Activated CD4-positive, alpha-beta T cell treated with anti-CD3 and anti-CD28 coated beads, Interleukin-2, amount 50 U/mL, for 24 hours (primary cell): Measurements from ENCODE around the gene TBCK.
"Not testable (repeated sequence)": the region's sequence is repeated elsewhere in the genome, so short reads cannot be mapped to it uniquely, and the experiment has no call there.

Experiments used
- DNase-seq, 2 donors: peaks; one replicate each; pipeline ENCODE4 v3.0.0-alpha.2; 2020; ENCODE audit warnings: low read depth in 1 of 2, low spot score in 1 of 2

The TBCK gene

GRCh38 chr4:106132045-106132444, 184.0 kb downstream of the TBCK start:
- no peak for DNase-seq

DNA sequence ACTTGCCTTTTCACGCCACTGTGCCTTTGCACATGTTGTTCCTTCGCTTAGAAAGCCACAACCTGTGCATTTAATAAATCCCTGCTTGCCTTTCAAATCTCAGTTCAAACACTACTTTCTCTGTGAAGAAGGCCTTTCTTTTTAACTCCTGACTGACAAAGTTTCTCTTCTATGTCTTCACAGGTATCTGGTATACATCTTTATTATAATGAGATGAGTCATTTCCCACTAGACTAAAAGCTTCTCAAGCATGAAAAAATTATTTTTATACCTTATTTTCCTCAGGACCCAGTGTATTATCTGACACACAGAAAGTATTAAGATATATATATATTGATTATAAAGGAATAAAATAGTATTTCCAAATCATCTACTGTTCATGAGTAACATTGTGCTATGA, 189.9 kb downstream of the TBCK start:
- no peak for DNase-seq

DNA sequence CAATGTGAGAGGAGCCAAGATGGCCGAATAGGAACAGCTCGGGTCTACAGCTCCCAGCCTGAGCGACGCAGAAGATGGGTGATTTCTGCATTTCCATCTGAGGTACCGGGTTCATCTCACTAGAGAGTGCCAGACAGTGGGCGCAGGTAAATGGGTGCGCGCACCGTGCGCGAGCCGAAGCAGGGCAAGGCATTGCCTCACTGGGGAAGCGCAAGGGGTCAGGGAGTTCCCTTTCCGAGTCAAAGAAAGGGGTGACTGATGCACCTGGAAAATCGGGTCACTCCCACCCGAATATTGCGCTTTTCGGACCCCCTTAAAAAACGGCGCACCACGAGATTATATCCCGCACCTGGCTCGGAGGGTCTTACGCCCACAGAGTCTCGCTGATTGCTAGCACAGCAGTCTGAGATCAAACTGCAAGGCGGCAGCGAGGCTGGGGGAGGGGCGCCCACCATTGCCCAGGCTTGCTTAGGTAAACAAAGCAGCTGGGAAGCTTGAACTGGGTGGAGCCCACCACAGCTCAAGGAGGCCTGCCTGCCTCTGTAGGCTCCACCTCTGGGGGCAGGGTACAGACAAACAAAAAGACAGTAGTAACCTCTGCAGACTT, 196.0 kb downstream of the TBCK start:
- DNase-seq, result not testable (repeated sequence)

DNA sequence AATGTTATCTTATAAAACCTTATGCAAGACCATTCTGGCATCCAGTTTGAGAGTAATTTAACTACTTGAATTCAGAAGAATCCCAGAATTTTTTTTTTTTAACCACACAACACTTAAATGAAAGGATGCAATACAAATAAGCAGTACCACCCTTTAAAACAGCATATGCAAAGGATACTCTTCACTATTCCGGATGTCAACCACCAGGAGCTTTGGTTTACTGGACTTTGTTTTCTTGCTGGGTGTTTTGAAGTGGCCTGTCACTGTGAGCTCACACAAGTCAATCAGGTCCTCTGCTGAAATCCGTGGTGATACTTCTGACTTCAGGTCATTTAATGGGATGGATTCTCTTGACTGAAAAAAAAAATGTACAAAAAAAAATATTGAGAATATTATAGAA, 200.0 kb downstream of the TBCK start:
- no peak for DNase-seq

GRCh38 chr4:106114270-106114669, 201.7 kb downstream of the TBCK start:
- no peak for DNase-seq

- not testable (repeated sequence) for DNase-seq
These were observed 204.1 kb downstream of the TBCK start for GRCh38 chr4:106111778-106112469.

GRCh38 chr4:106109929-106110328, 206.1 kb downstream of the TBCK start:
- DNase-seq, result no peak

GRCh38 chr4:106105697-106106096, 210.3 kb downstream of the TBCK start:
- no peak for DNase-seq

- DNase-seq, result no peak
These were observed 211.7 kb downstream of the TBCK start for GRCh38 chr4:106104276-106104675.

DNA sequence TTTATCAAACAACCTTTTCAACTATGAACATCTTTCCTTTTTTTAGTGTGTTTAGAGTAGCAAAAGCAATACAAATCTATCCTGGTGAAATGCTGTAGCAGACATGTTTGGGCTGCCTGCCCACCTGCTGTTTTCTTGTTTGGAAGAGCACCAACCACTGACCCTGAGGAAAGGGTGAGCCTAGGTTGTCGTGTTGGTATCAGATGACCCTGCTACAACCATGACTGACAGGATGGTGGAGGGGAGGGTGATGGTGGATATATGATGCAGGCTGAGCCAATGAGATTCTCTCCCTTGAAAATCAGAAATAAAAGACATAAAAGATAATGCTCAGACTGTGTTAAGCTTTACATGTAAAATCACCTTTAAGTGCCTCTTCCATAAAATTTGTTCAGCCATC, 219.6 kb downstream of the TBCK start:
- no peak for DNase-seq

GRCh38 chr4:106095408-106095807, 220.6 kb downstream of the TBCK start:
- DNase-seq, result no peak

DNA sequence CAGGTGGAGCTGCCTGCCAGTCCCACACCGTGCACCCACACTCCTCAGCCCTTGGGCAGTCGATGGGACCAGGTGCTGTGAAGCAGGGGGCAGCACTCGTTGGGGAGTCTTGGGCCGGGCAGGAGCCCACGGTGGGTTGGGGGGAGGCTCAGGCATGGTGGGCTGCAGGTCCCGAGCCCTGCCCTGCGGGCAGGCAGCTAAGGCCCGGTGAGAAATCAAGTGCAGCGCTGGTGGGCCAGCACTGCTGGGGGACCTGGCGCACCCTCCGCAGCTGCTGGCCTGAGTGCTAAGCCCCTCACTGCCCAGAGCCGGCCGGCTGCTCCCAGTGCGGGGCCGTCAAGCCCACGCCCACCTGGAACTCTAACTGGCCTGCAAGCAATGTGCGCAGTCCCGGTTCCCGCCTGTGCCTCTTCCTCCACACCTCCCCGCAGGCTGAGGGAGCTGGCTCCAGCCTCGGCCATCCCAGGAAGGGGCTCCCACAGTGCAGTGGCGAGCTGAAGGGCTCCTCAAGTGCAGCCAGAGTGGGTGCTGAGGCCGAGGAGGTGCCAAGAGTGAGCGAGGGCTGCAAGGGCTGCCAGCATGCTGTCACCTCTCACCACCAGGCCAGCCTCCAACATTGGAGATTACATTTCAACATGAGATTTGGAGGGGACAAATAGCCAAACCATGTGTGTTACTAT, 223.5 kb downstream of the TBCK start:
- DNase-seq, result no peak

- DNase-seq, result no peak
These were observed 225.2 kb downstream of the TBCK start for GRCh38 chr4:106090826-106091225.

DNA sequence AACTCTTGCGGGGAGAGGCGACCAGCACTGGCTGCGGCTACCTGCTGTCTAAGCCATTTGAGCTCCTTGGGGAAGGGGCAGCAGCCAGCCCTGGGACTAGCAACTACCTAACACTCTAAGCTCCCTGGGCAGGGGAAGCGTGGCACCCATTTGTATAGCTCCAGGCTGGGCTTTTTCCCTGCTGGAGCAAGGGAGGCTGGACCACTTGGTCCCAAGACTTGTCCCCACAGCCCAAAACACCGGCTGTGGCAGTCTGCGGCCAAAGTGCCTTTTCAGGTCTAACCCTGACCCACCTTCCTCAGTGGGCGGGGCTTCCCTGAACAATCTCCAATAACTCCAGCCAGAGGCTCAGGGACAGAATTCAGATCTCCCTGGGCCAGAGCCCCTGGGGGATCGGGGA, 232.9 kb downstream of the TBCK start:
- DNase-seq, result no peak

GRCh38 chr4:106080376-106080775, 235.6 kb downstream of the TBCK start:
- no peak for DNase-seq

- no peak for DNase-seq
These were observed 236.4 kb downstream of the TBCK start for GRCh38 chr4:106079616-106080015.

DNA sequence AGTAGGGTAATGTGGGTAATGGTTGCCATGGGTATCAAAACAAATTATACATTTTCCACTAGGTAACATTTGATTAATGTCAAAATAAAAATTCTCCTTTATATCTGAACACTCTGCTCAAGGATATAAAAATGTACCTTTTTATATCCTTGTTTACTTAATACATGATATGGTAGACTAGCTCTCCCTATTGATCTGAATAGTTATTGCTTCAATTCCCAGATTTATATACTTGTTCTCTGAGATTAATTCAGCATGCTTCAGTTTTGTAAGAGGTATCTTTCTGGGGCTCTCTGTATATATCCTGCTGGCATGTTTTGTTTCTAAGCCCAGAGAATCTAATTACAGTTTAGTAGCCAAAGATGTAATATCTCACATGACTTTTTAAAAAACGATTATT, 251.0 kb downstream of the TBCK start:
- no peak for DNase-seq

- no peak for DNase-seq
These were observed 253.0 kb downstream of the TBCK start for GRCh38 chr4:106063009-106063408.

- no peak for DNase-seq
These were observed 253.5 kb downstream of the TBCK start for GRCh38 chr4:106062452-106062875.

DNA sequence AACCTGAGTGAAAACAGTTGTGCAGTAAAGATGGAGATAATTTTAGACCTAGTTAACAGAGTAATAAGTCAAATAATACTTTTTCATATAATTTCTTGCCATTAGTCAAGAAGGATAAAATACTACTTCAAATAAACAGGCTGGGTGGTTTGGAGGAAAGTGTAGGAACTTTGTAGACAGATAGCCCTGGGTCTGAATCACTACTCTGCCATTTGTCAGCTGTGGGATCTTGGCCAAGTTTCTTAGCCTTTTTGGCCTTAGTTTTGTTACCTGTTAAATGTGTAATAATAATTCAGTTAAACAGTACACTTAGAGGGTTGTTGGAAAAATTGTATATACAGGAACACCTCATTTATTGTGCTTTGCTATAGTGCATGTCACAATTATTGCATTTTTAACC, 257.1 kb downstream of the TBCK start:
- no peak for DNase-seq

DNA sequence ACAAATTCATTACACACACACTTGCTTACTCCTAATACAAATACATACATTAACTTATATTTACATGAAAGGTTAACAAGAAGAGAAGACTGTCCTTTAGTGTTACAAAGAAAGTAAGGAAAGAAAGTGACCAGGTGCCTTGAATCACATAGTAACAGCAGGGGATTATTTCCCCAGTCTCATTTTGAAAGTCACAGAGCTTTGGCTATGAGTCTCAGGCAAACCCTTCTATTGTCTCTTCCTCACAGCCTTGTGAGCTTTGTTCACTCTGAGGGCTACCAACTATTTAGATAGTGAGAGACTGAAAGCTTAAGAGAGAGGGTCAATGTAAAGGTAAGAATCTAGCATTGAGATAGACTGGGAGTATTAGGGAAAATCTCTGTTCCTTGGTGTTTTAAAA, 259.1 kb downstream of the TBCK start:
- no peak for DNase-seq

GRCh38 chr4:106051514-106051913, 264.5 kb downstream of the TBCK start:
- no peak for DNase-seq

DNA sequence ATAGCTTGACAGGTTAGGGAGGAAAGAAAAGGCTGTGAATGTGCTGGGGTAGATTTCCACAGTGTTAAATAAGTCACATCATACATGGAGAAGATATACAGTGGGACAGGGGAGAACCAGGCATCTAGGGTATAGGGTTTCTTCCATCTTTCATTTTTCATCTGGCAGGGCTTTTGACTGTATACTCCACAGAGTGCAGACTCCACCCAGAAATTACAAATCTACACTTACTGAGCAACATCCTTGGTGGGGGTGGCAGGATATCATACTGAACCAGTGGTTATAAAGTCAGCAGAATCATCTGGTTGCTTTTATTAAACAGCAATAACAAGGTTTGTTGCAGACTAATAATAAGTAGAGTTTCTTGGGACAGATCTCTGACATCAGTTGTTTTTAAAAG, 266.5 kb downstream of the TBCK start:
- DNase-seq, result no peak
